ENCODE data around the gene ARL4A. TPM values are rescaled to one million over a fixed set of nuclear protein-coding genes. Genes with fewer than 3 reads are reported as not detected.
"Not testable (repeated sequence)": the region's sequence is repeated elsewhere in the genome, so short reads cannot be mapped to it uniquely, and the experiment has no call there.

The ARL4A gene
- total RNA-seq, 1 donor from 2014 or later, result 22.8 TPM

- TF ChIP-seq, protein P1, sequence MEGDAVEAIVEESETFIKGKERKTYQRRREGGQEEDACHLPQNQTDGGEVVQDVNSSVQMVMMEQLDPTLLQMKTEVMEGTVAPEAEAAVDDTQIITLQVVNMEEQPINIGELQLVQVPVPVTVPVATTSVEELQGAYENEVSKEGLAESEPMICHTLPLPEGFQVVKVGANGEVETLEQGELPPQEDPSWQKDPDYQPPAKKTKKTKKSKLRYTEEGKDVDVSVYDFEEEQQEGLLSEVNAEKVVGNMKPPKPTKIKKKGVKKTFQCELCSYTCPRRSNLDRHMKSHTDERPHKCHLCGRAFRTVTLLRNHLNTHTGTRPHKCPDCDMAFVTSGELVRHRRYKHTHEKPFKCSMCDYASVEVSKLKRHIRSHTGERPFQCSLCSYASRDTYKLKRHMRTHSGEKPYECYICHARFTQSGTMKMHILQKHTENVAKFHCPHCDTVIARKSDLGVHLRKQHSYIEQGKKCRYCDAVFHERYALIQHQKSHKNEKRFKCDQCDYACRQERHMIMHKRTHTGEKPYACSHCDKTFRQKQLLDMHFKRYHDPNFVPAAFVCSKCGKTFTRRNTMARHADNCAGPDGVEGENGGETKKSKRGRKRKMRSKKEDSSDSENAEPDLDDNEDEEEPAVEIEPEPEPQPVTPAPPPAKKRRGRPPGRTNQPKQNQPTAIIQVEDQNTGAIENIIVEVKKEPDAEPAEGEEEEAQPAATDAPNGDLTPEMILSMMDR (IDR thresholded peaks at IDR 0.05; ENCODE audit: insufficient read depth, low read length, poor library complexity, severe bottlenecking), result no peak
- no peak overlapping the region for H3K4me3 ChIP-seq (ENCODE audit: low read depth, low read length)
- no peaks in the 10 kb centered on the region for H3K36me3 ChIP-seq (ENCODE audit: control insufficient read depth, insufficient read depth, low read length)
- DNase-seq (ENCODE audit: low read depth), result no peak
- no peaks in the 10 kb centered on the region for H3K27me3 ChIP-seq (ENCODE audit: control insufficient read depth, insufficient read depth, low read length)
Observed at GRCh38 chr7:12648704-12649261, 38.6 kb upstream of the ARL4A start.

DNA sequence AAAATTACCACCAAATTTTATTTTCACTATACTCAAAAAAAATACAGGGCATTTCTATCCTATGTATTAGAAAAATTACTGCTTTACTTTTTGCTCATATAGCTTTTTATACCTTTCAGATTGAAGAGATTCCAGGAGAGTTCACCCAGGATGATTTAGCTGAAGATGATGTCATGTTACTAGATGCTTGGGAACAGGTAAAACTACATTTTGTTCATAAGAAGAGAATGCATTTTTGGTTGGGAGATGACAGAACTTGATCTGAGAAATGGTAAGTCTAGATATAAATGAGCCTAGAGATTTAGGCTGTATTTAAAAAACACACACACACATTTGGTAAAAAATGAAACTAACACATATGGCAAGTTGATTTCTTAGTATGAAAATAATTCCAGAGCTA is 38.1 kb upstream of the ARL4A start:
- H3K27me3 ChIP-seq (ENCODE audit: control insufficient read depth, insufficient read depth, low read length), result no peaks in the 10 kb centered on the region
- no peaks in the 10 kb centered on the region for H3K36me3 ChIP-seq (ENCODE audit: control insufficient read depth, insufficient read depth, low read length)
- DNase-seq (ENCODE audit: low read depth), result no peak
- H3K4me3 ChIP-seq (ENCODE audit: low read depth, low read length), result no peak overlapping the region
- TF ChIP-seq, protein P1 (IDR thresholded peaks at IDR 0.05; ENCODE audit: insufficient read depth, low read length, poor library complexity, severe bottlenecking), result no peak

DNA sequence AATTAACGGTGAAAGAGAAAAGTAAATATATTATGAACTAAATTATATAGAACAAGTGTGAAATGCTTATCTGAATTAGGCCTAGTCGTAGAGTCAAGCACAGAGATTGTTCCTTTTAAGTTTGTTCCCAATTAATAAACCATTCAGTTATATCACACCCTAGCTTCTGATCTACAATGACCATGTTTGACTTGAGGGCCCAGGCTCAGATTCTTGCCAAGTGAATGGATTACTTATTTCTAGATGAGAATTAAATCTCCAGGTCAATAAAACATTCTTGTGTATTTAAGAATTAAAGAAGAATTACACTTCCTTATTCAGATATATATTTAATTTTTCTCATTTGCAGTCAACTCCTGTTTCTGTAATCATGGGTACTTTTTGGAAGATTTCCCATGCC is 37.4 kb upstream of the ARL4A start:
- H3K36me3 ChIP-seq (ENCODE audit: control insufficient read depth, insufficient read depth, low read length), result no peaks in the 10 kb centered on the region
- DNase-seq (ENCODE audit: low read depth), result no peak
- TF ChIP-seq, protein P1 (IDR thresholded peaks at IDR 0.05; ENCODE audit: insufficient read depth, low read length, poor library complexity, severe bottlenecking), result no peak

DNA sequence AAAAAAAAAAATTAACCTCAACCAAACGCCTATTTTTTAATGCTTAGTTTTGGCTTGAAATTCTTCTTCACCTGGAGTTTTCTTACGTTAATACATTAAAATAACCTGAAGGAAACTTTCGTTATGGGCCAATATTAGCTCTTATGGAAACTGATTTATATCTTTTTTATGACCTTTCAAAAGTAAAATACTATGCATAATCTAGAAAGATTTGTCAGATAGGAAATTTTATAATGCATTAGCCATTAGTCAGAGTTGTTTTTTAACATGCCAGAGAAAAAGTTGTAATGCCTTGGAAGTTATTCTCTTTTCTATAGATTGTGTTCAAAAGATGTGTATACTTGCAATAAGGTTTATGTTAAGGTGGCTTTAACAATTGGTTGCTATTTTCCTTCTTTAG is 34.3 kb upstream of the ARL4A start:
- no peaks in the 10 kb centered on the region for H3K27me3 ChIP-seq (ENCODE audit: control insufficient read depth, insufficient read depth, low read length)
- no peak for DNase-seq (ENCODE audit: low read depth)
- TF ChIP-seq, protein P1 (IDR thresholded peaks at IDR 0.05; ENCODE audit: insufficient read depth, low read length, poor library complexity, severe bottlenecking), result no peak
- no peaks in the 10 kb centered on the region for H3K36me3 ChIP-seq (ENCODE audit: control insufficient read depth, insufficient read depth, low read length)
- H3K4me3 ChIP-seq (ENCODE audit: low read depth, low read length), result no peak overlapping the region

More for the DNA sequence above, 37.4 kb upstream of the ARL4A start:
- H3K27me3 ChIP-seq (ENCODE audit: control insufficient read depth, insufficient read depth, low read length), result no peaks in the 10 kb centered on the region
- no peak overlapping the region for H3K4me3 ChIP-seq (ENCODE audit: low read depth, low read length)

- DNase-seq (ENCODE audit: low read depth), result no peak
- no peaks in the 10 kb centered on the region for H3K27me3 ChIP-seq (ENCODE audit: control insufficient read depth, insufficient read depth, low read length)
- no peaks in the 10 kb centered on the region for H3K36me3 ChIP-seq (ENCODE audit: control insufficient read depth, insufficient read depth, low read length)
- H3K4me3 ChIP-seq (ENCODE audit: low read depth, low read length), result no peak overlapping the region
- TF ChIP-seq, protein P1 (IDR thresholded peaks at IDR 0.05; ENCODE audit: insufficient read depth, low read length, poor library complexity, severe bottlenecking), result no peak
Observed at GRCh38 chr7:12653518-12653917, 33.9 kb upstream of the ARL4A start.

- no peak overlapping the region for H3K4me3 ChIP-seq (ENCODE audit: low read depth, low read length)
- TF ChIP-seq, protein P1 (IDR thresholded peaks at IDR 0.05; ENCODE audit: insufficient read depth, low read length, poor library complexity, severe bottlenecking), result no peak
- no peak for DNase-seq (ENCODE audit: low read depth)
- H3K27me3 ChIP-seq (ENCODE audit: control insufficient read depth, insufficient read depth, low read length), result no peaks in the 10 kb centered on the region
- no peaks in the 10 kb centered on the region for H3K36me3 ChIP-seq (ENCODE audit: control insufficient read depth, insufficient read depth, low read length)
Observed at GRCh38 chr7:12655161-12655560, 32.3 kb upstream of the ARL4A start.

DNA sequence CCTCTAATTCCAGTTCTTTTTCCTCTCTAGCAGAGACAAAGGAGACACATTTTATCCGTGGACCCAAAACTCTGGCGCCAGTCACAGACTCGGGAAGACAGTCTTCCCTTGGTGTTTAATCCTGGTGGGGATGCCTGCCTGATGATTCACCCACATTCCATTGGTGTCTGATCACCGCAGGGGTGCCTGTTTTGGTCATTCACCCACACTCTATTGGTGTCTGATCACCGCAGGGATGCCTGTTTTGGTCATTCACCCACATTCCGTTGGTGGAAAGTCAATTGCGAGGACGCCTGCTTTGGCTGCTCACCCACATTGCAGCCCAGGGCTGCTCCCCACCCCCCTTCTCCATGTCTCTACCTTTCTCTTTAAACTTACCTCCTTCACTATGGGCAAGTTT is 27.0 kb upstream of the ARL4A start:
- H3K4me3 ChIP-seq (ENCODE audit: low read depth, low read length); H3K27me3 ChIP-seq (ENCODE audit: control insufficient read depth, insufficient read depth, low read length); H3K36me3 ChIP-seq (ENCODE audit: control insufficient read depth, insufficient read depth, low read length): not testable (repeated sequence)
- peak; percentile 67 for DNase-seq (ENCODE audit: low read depth)

GRCh38 chr7:12660986-12661385 is 26.4 kb upstream of the ARL4A start:
- not testable (repeated sequence) for H3K27me3 ChIP-seq (ENCODE audit: control insufficient read depth, insufficient read depth, low read length); DNase-seq (ENCODE audit: low read depth); H3K36me3 ChIP-seq (ENCODE audit: control insufficient read depth, insufficient read depth, low read length); H3K4me3 ChIP-seq (ENCODE audit: low read depth, low read length)

Data from kidney epithelial cell (primary cell).